ENCODE measurements around the gene CTNNB1. TPM values are rescaled to one million over a fixed set of nuclear protein-coding genes. Genes with fewer than 3 reads are reported as not detected.

Gene CTNNB1
- total and polyA plus RNA-seq, 2 of the 8 experiments (the other 6 are each of a cell fraction or from before 2014, with no cell fraction given) = 356 to 579 TPM

GRCh38 chr3:41224120-41224806 lies 25.0 kb downstream of the CTNNB1 start:
- Histone ChIP-seq H2BK120ac (replicated peaks; ENCODE audit: low read depth, low read length) (no peak overlapping the region), H4K5ac (ENCODE audit: insufficient read length, low read depth, low read length) (no peak overlapping the region), H4K20me1 (replicated peaks in 1 of 2; ENCODE audit: control insufficient read depth in 1 of 2, insufficient read depth in 2 of 2, low read length in 2 of 2) (peaks cover 22 to 27% of the 10 kb centered on the region in 2 experiments), H3K14ac (ENCODE audit: insufficient read length) (no peak overlapping the region), H3K23ac (ENCODE audit: insufficient read length) (no peak overlapping the region), H4K91ac (replicated peaks; ENCODE audit: insufficient read length, low read length) (no peak overlapping the region), H3K18ac (ENCODE audit: extremely low read depth, low read length) (no peak overlapping the region), H2AK5ac (ENCODE audit: low read depth, low read length) (no peak overlapping the region), H3K27ac (ENCODE audit: low read depth, low read length) (no peak overlapping the region), H3K4ac (replicated peaks; ENCODE audit: insufficient read length, low read depth, low read length) (no peak overlapping the region), H3K56ac (replicated peaks; ENCODE audit: insufficient read length, low read depth, low read length) (no peak overlapping the region), H3K4me1 (replicated peaks in 1 of 4; ENCODE audit: control insufficient read depth in 3 of 4, insufficient read depth in 4 of 4, low read length in 3 of 4) (peaks cover 0 to 6% (median 0%) of the 10 kb centered on the region in 4 experiments; a peak in 3 of 7 replicates), H2AFZ (ENCODE audit: low read length) (no peak overlapping the region), H3K23me2 (ENCODE audit: low read depth, low read length) (no peaks in the 10 kb centered on the region), H3K9me3 (ENCODE audit: insufficient read depth in 2 of 2, low read depth in 1 of 2, low read length in 1 of 2) (no peaks in the 10 kb centered on the region), H2BK12ac (ENCODE audit: low read depth, low read length) (no peak overlapping the region), H2BK5ac (ENCODE audit: low read depth, low read length) (no peak overlapping the region), H3K27me3 (replicated peaks in 1 of 4; ENCODE audit: control insufficient read depth in 3 of 4, extremely low read depth in 1 of 4, insufficient read depth in 3 of 4, low read length in 3 of 4) (peaks cover 0 to 1% (median 0%) of the 10 kb centered on the region in 4 experiments; a peak in 1 of 7 replicates), H3K79me2 (ENCODE audit: control insufficient read depth in 1 of 2, insufficient read depth in 2 of 2, low read length in 2 of 2) (peaks cover 7 to 100% of the 10 kb centered on the region in 2 experiments), H3K4me2 (ENCODE audit: insufficient read depth in 1 of 2, low read depth in 2 of 2, low read length in 2 of 2) (no peak overlapping the region), H3K79me1 (ENCODE audit: low read depth, low read length) (peaks cover 4% of the 10 kb centered on the region; the same call in 1 of the 2 replicates), H3K4me3 (ENCODE audit: extremely low read depth in 1 of 4, insufficient read depth in 2 of 4, low read depth in 3 of 4, low read length in 4 of 4) (no peak overlapping the region), H2BK20ac (ENCODE audit: low read length) (no peak overlapping the region), H2BK15ac (ENCODE audit: low read length) (no peak overlapping the region), H4K8ac (ENCODE audit: extremely low read depth, insufficient read depth, low read length) (no peak overlapping the region), H3K9ac (replicated peaks in 1 of 4; ENCODE audit: extremely low read depth in 1 of 4, low read depth in 3 of 4, low read length in 3 of 4) (no peak overlapping the region), H3K36me3 (ENCODE audit: control insufficient read depth in 2 of 4, insufficient read depth in 4 of 4, low read length in 3 of 4) (peaks cover 19 to 60% (median 36%) of the 10 kb centered on the region in 4 experiments)
- FAIRE-seq (no peak), DNase-seq (ENCODE audit: low read depth in 1 of 2, low spot score in 2 of 2) (no peak)
- WGBS, 2 experiments (ENCODE audit: extremely low coverage in 1 of 2, insufficient coverage in 1 of 2, insufficient read length in 1 of 2, insufficient replicate concordance in 2 of 2, low coverage in 1 of 2, low lambda C conversion rate in 2 of 2, missing lambda C conversion rate in 1 of 2) = 87% methylated on average over 3 of the region's 3 CpGs; no CpG with 5 or more reads in 1 of the 2 experiments
- ChIA-PET CTCF (ENCODE audit: partially characterized antibody) (interaction anchor here (0.6 to 1.1 kb wide), 3 partner anchors 9 to 697 kb away, joined by 3 to 6 read pairs (median 3); no protein-coding TSS in a partner anchor), POLR2A (ENCODE audit: partially characterized antibody) (interaction anchor here (1.7 to 2.3 kb wide), 4 partner anchors 11 to 25 kb away, joined by 3 to 9 read pairs (median 7); partner anchors contain the start of gene CTNNB1)
- TF ChIP-seq CHD1 (IDR thresholded peaks at IDR 0.05; ENCODE audit: low read depth, low read length) = no peak
- no peak for TF ChIP-seq PHF8 (conservative IDR thresholded peaks at IDR 0.05; ENCODE audit: low read depth, low read length)
- TF ChIP-seq CBX5 (IDR thresholded peaks at IDR 0.05; ENCODE audit: low read depth, low read length) = no peak
- no peak for TF ChIP-seq NANOG (IDR thresholded peaks at IDR 0.05; ENCODE audit: insufficient read depth, low read depth, low read length, poor library complexity, severe bottlenecking)
- TF ChIP-seq JUND (IDR thresholded peaks at IDR 0.05; ENCODE audit: low read length) = no peak
- no peak for TF ChIP-seq CHD2 (IDR thresholded peaks at IDR 0.05; ENCODE audit: low read length)
- TF ChIP-seq POLR2AphosphoS5 (IDR thresholded peaks at IDR 0.05; ENCODE audit: low read depth, low read length) = no peak
- no peak for TF ChIP-seq SRF (IDR thresholded peaks at IDR 0.05; ENCODE audit: low read depth, low read length)
- no peak for TF ChIP-seq MAFK (IDR thresholded peaks at IDR 0.05; ENCODE audit: low read depth, low read length)
- no peak for TF ChIP-seq HDAC2 (IDR thresholded peaks at IDR 0.05; ENCODE audit: borderline replicate concordance in 1 of 2, low read depth in 2 of 2, low read length in 2 of 2)
- no peak for TF ChIP-seq KDM1A (IDR thresholded peaks at IDR 0.05; ENCODE audit: borderline replicate concordance, low read length)
- TF ChIP-seq EP300 (IDR thresholded peaks at IDR 0.05; ENCODE audit: borderline replicate concordance in 1 of 2, low read depth in 2 of 2, low read length in 2 of 2) = no peak
- no peak for TF ChIP-seq BACH1 (IDR thresholded peaks at IDR 0.05; ENCODE audit: low read length)

Measured in H1 (cell line).